Epithelial cell of proximal tubule (primary cell): ENCODE measurements around the gene WFDC2. TPM values are rescaled to one million over a fixed set of nuclear protein-coding genes. Genes with fewer than 3 reads are reported as not detected.

Experiments
- DNase-seq: peaks from one replicate; pipeline ENCODE4 v3.0.0-alpha.2; 2011; ENCODE audit warnings: low read depth
- H3K4me3 ChIP-seq: 2 replicates; pipeline ENCODE4 v1.5.1; 2011; ENCODE audit warnings: low read depth, mild to moderate bottlenecking, low read length
- total RNA-seq: library from RNA; depleted of rRNA; stranded (reverse); fragments of >200 nt; gene quantifications from 2 replicates; pipeline ENCODE4 v1.2.3, GENCODE V29; 2015
- TF ChIP-seq, protein P1 (sequence below): conservative IDR thresholded peaks from 2 replicates; pipeline ENCODE4 v1.5.1; 2012; ENCODE audit warnings: low read depth, mild to moderate bottlenecking, low read length

WFDC2 gene
- total RNA-seq, 1 donor from 2014 or later, result 53.3 TPM

DNA sequence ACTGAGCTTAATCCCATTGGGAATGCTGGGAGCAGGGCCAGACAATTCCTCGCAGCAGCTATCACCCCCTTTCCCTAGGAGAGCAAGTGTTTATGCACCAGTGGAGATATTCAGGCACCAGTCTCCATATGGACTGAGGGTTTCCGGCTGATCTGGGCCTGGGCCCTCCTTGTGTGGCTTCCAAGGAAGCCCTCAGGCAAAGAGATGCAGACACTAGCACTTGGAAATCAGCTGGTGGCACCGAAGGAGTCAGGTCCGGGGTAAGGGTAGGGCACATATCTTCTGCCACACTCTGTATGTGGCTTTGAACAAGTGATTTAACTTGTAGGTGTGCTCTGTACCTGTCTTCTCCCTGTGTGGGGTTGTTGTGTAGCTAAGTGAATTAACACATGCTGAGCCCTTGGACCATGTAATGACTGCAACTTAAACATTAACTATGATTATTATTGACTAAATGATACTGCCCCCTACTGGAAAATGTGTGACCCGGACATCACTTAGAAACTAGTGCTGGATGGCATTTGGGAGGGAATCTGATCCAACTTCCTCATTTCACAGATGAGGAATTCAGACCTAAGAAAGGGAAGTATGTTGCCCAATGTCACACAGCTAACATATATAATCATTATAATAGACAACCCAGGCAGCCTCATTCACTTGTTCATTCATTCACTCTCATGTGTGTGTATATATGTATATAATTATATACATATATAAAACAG, 19.3 kb upstream of the WFDC2 start:
- peak; percentile 54 for DNase-seq

DNA sequence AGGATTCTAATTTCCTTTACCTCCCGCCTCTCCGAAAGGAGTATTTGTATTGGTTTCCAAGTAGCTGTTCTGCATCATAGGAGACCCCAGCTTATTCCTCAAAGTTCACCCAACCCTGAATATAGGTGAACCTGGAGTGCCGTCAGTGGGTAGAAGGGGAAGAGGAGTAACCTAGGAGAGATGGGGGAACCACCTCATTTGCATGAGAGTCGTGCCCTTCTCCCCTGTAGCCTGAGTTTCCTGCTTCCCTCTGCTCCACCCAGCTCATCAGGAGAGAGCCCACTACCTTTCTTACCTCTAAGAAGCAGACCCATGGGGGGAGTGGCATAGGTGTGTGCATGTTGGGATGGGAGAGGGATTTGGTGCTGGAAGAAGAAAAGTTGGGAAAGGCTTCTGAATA, 17.3 kb upstream of the WFDC2 start:
- no peak overlapping the region for H3K4me3 ChIP-seq
- TF ChIP-seq, protein P1, sequence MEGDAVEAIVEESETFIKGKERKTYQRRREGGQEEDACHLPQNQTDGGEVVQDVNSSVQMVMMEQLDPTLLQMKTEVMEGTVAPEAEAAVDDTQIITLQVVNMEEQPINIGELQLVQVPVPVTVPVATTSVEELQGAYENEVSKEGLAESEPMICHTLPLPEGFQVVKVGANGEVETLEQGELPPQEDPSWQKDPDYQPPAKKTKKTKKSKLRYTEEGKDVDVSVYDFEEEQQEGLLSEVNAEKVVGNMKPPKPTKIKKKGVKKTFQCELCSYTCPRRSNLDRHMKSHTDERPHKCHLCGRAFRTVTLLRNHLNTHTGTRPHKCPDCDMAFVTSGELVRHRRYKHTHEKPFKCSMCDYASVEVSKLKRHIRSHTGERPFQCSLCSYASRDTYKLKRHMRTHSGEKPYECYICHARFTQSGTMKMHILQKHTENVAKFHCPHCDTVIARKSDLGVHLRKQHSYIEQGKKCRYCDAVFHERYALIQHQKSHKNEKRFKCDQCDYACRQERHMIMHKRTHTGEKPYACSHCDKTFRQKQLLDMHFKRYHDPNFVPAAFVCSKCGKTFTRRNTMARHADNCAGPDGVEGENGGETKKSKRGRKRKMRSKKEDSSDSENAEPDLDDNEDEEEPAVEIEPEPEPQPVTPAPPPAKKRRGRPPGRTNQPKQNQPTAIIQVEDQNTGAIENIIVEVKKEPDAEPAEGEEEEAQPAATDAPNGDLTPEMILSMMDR, result no peak
- no peak for DNase-seq

More for the DNA sequence above, 19.3 kb upstream of the WFDC2 start:
- TF ChIP-seq, protein P1, result peak; percentile 75
- H3K4me3 ChIP-seq, result no peak overlapping the region

DNA sequence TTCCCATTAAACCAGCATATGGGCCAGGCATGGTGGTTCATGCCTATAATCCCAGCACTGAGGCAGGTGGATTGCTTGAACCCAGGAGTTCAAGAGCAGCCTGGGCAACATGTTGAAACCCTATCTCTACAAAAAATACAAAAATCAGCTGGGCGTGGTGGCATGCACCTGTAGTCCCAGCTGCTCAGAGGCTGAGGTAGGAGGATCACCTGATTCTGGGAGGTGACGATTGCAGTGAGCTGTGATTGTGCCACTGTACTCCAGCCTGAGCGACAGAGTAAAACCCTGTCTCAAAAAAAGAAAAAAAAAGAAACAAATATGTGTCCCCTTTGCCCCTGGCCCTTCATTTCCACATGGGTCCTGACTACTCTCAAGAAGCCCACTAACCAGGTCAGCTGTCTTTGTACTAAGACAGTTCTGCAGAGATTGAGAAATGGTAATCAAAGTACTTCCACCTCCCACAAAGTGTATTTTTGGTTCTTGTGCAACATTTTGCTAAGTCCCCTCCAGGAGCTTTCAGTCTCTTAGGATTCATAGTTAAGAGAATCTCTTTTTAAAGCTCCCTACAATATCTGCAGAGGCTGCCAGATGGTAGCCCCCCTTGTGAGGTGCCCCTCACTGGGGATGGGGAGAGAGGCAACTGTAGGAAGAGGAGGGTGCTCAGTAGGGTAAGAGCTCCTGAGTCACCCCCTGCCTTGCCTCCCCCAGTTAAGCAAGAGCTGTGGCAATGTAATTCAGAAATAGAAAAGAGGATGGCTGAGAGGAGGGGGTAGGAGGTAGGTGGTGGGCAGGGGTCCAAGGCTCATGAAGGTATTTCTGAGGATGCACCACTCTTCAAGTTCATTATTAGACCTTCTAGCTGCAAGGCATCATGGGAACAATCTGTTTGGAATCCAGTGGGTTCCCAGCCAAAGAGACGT, 16.5 kb upstream of the WFDC2 start:
- H3K4me3 ChIP-seq, result no peak overlapping the region
- TF ChIP-seq, protein P1, result no peak
- DNase-seq, result no peak

DNA sequence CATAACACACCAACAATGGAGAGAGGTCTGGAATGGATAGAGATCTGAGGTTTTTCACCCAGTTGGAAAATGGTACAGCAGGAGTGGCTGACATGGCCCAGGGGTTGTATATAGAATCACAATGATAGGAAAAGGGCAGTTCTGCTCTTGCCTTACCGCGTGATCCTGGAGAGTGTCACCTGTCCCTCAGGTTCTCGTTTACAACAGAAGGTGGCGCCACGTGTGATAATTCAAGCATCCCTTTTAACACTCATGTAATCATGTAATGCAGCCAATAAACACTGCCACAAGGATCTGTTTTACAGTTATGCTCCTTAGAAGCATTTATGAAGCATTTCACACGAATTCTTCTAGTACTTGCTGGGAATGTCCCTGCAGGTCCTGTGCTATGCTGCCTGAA, 12.9 kb upstream of the WFDC2 start:
- DNase-seq, result no peak
- TF ChIP-seq, protein P1, result peak; percentile 59
- H3K4me3 ChIP-seq, result no peak overlapping the region

DNA sequence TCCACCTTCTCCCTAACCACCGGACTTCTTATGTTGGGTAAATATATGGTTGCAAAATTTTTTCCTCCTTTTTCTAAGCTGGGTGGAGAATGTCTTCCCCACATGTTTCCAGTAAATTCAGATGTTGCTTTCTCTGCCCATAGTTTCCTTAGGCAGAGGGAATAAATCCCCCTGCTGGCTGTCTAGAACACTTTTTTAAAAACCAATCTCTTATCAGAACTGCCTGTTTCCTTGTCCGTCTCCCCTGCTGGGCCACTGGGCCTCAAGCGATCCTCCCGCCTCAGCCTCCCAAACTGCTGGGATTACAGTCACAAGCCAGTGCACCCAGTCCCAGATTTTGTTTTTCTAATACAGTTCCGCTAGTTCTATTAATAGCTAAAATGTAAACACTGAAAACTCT, 9.9 kb upstream of the WFDC2 start:
- H3K4me3 ChIP-seq, result no peak overlapping the region
- DNase-seq, result no peak
- TF ChIP-seq, protein P1, result peak; percentile 31

DNA sequence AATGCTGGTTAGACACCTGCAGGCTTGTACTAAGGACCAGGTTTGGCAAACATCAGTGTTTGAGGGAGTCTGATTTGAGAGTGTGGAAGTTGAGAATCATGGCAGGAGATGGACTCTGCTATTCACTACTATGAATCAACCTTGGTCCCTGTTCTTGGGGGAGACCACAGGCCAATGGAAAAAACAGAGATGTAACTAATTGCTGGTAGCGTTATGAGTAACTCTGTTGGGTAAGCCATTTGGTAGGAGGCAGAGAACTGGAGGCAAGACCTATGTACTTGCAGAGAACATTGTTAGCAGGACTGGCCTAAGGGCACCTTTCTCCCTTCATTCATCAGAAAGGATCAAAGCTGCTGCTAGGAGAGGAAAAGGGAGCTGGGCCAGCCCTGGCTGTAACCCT, 8.3 kb upstream of the WFDC2 start:
- TF ChIP-seq, protein P1, result no peak
- no peak for DNase-seq
- no peak overlapping the region for H3K4me3 ChIP-seq
